Glutamatergic neuron (in vitro differentiated cells): ENCODE data around the gene IDI2. TPM values are rescaled to one million over a fixed set of nuclear protein-coding genes. Genes with fewer than 3 reads are reported as not detected.

Experiments
- DNase-seq: peaks from one replicate; pipeline ENCODE4 v3.0.0; 2022
- H3K27ac Mint-ChIP-seq: one replicate; pipeline ENCODE4 v1.8.0; 2020; ENCODE audit warnings: mild to moderate bottlenecking, mixed read lengths, inconsistent platforms; ENCODE audit not compliant: unreplicated experiment
- H3K27me3 Mint-ChIP-seq: one replicate; pipeline ENCODE4 v1.8.0; 2020; ENCODE audit warnings: mild to moderate bottlenecking, moderate library complexity, mixed read lengths, inconsistent platforms; ENCODE audit not compliant: unreplicated experiment
- H3K36me3 Mint-ChIP-seq: one replicate; pipeline ENCODE4 v1.8.0; 2020; ENCODE audit warnings: mild to moderate bottlenecking, mixed read lengths, inconsistent platforms; ENCODE audit not compliant: unreplicated experiment
- H3K4me1 Mint-ChIP-seq: one replicate; pipeline ENCODE4 v1.8.0; 2020; ENCODE audit warnings: mild to moderate bottlenecking, low read depth, mixed read lengths, inconsistent platforms; ENCODE audit not compliant: unreplicated experiment
- H3K4me3 Mint-ChIP-seq: one replicate; pipeline ENCODE4 v1.8.0; 2020; ENCODE audit warnings: mild to moderate bottlenecking, mixed read lengths, inconsistent platforms; ENCODE audit not compliant: unreplicated experiment
- H3K9me3 Mint-ChIP-seq: one replicate; pipeline ENCODE4 v1.8.0; 2020; ENCODE audit warnings: mild to moderate bottlenecking, moderate library complexity, mixed read lengths, inconsistent platforms; ENCODE audit not compliant: unreplicated experiment
- CTCF ChIP-seq: fragments of 200-600 bp; sonication (generic); IDR thresholded peaks from one replicate; pipeline ENCODE4 v1.5.0; 2021; ENCODE audit not compliant: partially characterized antibody, unreplicated experiment
- total RNA-seq: library from RNA; stranded (reverse); fragmentation: NEBNext Ultra II Directional; extraction: Animal tissue kit (Norgen Biotek cat#: 25700); gene quantifications from one replicate; pipeline ENCODE4 v1.2.1, GENCODE V29; 2021; ENCODE audit not compliant: unreplicated experiment

Gene IDI2
- total RNA-seq, 1 donor from 2014 or later: not detected

- Mint-ChIP-seq H3K9me3 (peaks cover 2% of the 10 kb centered on the region), H3K27ac (no peak overlapping the region), H3K36me3 (no peaks in the 10 kb centered on the region), H3K4me1 (peaks cover 7% of the 10 kb centered on the region), H3K4me3 (no peak overlapping the region), H3K27me3 (peaks cover 3% of the 10 kb centered on the region)
- no peak for DNase-seq
- TF ChIP-seq CTCF: no peak
Observed at GRCh38 chr10:1034758-1035157, 9.1 kb upstream of the IDI2 start.

GRCh38 chr10:1033601-1034000, 7.9 kb upstream of the IDI2 start:
- Mint-ChIP-seq H3K9me3 (peaks cover 2% of the 10 kb centered on the region), H3K27me3 (peaks cover 3% of the 10 kb centered on the region), H3K27ac (no peak overlapping the region)

GRCh38 chr10:1029838-1030237, 4.2 kb upstream of the IDI2 start:
- DNase-seq: no peak
- H3K27me3 Mint-ChIP-seq: no peaks in the 10 kb centered on the region
- no peaks in the 10 kb centered on the region for H3K36me3 Mint-ChIP-seq
- no peaks in the 10 kb centered on the region for H3K9me3 Mint-ChIP-seq
- H3K4me3 Mint-ChIP-seq: no peak overlapping the region
- H3K27ac Mint-ChIP-seq: no peak overlapping the region
- TF ChIP-seq CTCF: no peak
- no peaks in the 10 kb centered on the region for H3K4me1 Mint-ChIP-seq

More at GRCh38 chr10:1033601-1034000, 7.9 kb upstream of the IDI2 start:
- DNase-seq: no peak
- Mint-ChIP-seq H3K36me3 (no peaks in the 10 kb centered on the region), H3K4me1 (peaks cover 7% of the 10 kb centered on the region), H3K4me3 (no peak overlapping the region)
- TF ChIP-seq CTCF: no peak

- H3K4me1 Mint-ChIP-seq: no peaks in the 10 kb centered on the region
- TF ChIP-seq CTCF: no peak
- H3K27me3 Mint-ChIP-seq: no peaks in the 10 kb centered on the region
- no peak overlapping the region for H3K27ac Mint-ChIP-seq
- peaks cover 4% of the 10 kb centered on the region for H3K36me3 Mint-ChIP-seq
- peaks cover under 1% of the 10 kb centered on the region for H3K9me3 Mint-ChIP-seq
- no peak for DNase-seq
- H3K4me3 Mint-ChIP-seq: no peak overlapping the region
Observed at GRCh38 chr10:1026578-1026977, 919 bp upstream of the IDI2 start.

GRCh38 chr10:1024103-1024502, 1.6 kb downstream of the IDI2 start:
- no peak for TF ChIP-seq CTCF
- Mint-ChIP-seq H3K4me3 (no peak overlapping the region), H3K27ac (no peak overlapping the region)

More at GRCh38 chr10:1024103-1024502, 1.6 kb downstream of the IDI2 start:
- Mint-ChIP-seq H3K9me3 (peaks cover 3% of the 10 kb centered on the region), H3K36me3 (peaks cover 4% of the 10 kb centered on the region), H3K27me3 (no peaks in the 10 kb centered on the region), H3K4me1 (no peaks in the 10 kb centered on the region)
- DNase-seq: no peak
